ENCODE data around the gene GSTA2.
"Not testable (repeated sequence)": the region's sequence is repeated elsewhere in the genome, so short reads cannot be mapped to it uniquely, and the experiment has no call there.

GSTA2 gene

GRCh38 chr6:52763322-52763916 is at the start of gene GSTA2:
Gene GSTA2, minus strand, starts transcription at chr6:52763475. Its CDS starts 5,528 bp downstream, at chr6:52757947.
- not testable (repeated sequence) for H3K4me1 Mint-ChIP-seq, H3K27me3 Mint-ChIP-seq, ATAC-seq, H3K9me3 Mint-ChIP-seq, DNase-seq, H3K27ac Mint-ChIP-seq, H3K4me3 Mint-ChIP-seq

- H3K27ac Mint-ChIP-seq, H3K4me3 Mint-ChIP-seq, DNase-seq, ATAC-seq, H3K9me3 Mint-ChIP-seq, H3K4me1 Mint-ChIP-seq: not testable (repeated sequence)
- peaks cover 44% of the 10 kb centered on the region for H3K27me3 Mint-ChIP-seq
Observed at GRCh38 chr6:52809777-52810176, 46.5 kb upstream of the GSTA2 start.

DNA sequence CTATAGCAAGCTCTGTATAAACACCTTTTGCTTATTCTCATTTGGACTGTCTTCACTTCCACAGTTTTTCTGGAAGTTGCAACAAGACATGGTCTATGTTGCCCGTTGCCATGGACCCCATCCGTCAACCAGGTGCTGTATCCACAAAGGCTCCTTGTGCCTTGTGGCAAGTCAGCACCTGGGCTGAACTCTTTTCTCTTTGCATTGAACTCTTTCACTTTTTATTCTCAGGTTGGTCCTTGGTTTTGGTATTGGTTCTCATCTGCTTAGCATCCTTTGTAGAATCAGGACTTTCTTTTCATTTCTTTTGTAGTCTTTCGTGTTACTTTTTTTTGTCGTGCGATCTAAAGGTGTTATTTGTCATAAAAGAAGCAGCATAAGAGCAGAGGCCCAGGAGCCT is 45.4 kb upstream of the GSTA2 start:
- no peaks in the 10 kb centered on the region for H3K4me1 Mint-ChIP-seq
- DNase-seq: no peak
- H3K27me3 Mint-ChIP-seq: peaks cover 56% of the 10 kb centered on the region
- H3K27ac Mint-ChIP-seq: no peak overlapping the region
- ATAC-seq: no peak
- no peaks in the 10 kb centered on the region for H3K9me3 Mint-ChIP-seq
- no peak overlapping the region for H3K4me3 Mint-ChIP-seq

DNA sequence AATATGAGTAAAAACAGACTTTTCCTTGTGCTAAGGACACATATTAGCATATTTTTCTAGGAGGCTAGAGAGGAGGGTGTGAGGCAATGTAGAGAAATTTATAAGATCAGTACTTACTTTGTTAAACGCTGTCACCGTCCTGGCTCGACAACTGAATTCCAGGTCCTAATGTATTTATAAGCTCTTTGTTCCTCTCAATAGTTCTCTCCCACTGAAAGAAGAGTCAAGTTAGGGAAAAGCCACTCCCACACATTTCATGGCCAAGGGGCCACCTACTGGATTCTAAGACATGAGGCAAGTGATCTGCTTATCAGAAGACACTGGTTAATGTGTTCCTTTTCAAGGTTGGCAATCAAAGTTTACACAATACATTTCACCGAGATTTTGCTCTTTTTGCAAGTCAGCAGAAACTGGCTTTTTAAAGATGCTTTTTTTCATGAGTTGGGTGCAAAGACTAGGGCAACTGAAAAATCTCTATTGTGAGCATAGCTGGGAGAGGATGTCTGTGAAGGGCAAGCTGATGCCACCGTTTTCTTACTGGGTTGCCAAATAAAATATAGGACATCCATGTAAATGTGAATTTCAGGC is 40.5 kb upstream of the GSTA2 start, which contains the start of gene GSTA1:
GSTA1 (minus strand) TSS at position 149 of the 588 bp plus-strand sequence. CDS start 4,549 bp downstream, outside the sequence.
- not testable (repeated sequence) for H3K4me1 Mint-ChIP-seq, H3K9me3 Mint-ChIP-seq, H3K27ac Mint-ChIP-seq, H3K4me3 Mint-ChIP-seq, ATAC-seq, DNase-seq
- peaks cover 65% of the 10 kb centered on the region for H3K27me3 Mint-ChIP-seq

DNA sequence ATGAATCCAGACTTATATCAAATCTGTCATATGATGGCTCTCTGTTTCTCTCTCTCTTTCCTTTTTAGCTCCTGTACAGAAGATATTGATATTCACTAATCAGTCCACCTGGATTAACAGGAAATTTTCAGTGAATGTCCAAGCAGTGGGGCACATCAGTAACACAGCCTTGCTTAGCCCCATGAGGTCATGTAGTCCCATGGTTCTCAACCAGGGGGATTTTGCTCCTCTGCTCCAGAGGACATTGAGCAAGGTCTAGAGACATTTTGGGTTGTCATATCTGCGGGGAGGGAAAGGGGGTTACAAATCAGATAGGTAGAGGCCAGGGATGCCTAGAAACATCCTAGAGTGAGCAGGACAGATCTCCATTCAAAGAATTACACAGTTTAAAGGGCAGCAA is 39.5 kb upstream of the GSTA2 start:
- no peak for DNase-seq
- Mint-ChIP-seq H3K27ac (no peak overlapping the region), H3K4me1 (no peaks in the 10 kb centered on the region), H3K27me3 (peaks cover 61% of the 10 kb centered on the region), H3K4me3 (no peak overlapping the region), H3K9me3 (no peaks in the 10 kb centered on the region)
- ATAC-seq: no peak

- H3K9me3 Mint-ChIP-seq: no peaks in the 10 kb centered on the region
- H3K27ac Mint-ChIP-seq: no peak overlapping the region
- no peak for DNase-seq
- H3K27me3 Mint-ChIP-seq: peaks cover 52% of the 10 kb centered on the region
- ATAC-seq: no peak
- H3K4me1 Mint-ChIP-seq: no peaks in the 10 kb centered on the region
- H3K4me3 Mint-ChIP-seq: no peak overlapping the region
Observed at GRCh38 chr6:52801188-52801841, 38.0 kb upstream of the GSTA2 start.

- not testable (repeated sequence) for H3K4me1 Mint-ChIP-seq, H3K4me3 Mint-ChIP-seq, H3K9me3 Mint-ChIP-seq, ATAC-seq, DNase-seq, H3K27ac Mint-ChIP-seq
- H3K27me3 Mint-ChIP-seq: peaks cover 39% of the 10 kb centered on the region
Observed at GRCh38 chr6:52799272-52799671, 36.0 kb upstream of the GSTA2 start.

GRCh38 chr6:52794366-52794765 is 31.1 kb upstream of the GSTA2 start:
- not testable (repeated sequence) for DNase-seq, H3K27ac Mint-ChIP-seq, H3K4me1 Mint-ChIP-seq, ATAC-seq, H3K4me3 Mint-ChIP-seq
- Mint-ChIP-seq H3K27me3 (peaks cover 15% of the 10 kb centered on the region), H3K9me3 (peaks cover 6 to 13% of the 10 kb centered on the region in 2 donors)

- H3K27ac Mint-ChIP-seq: no peak overlapping the region
- ATAC-seq: no peak
- no peak for DNase-seq
Observed at GRCh38 chr6:52790861-52791260, 27.6 kb upstream of the GSTA2 start.

GRCh38 chr6:52789658-52790057 is 26.4 kb upstream of the GSTA2 start:
- H3K9me3 Mint-ChIP-seq: peaks cover 6 to 13% of the 10 kb centered on the region in 2 donors
- not testable (repeated sequence) for ATAC-seq, H3K27me3 Mint-ChIP-seq, DNase-seq, H3K4me1 Mint-ChIP-seq, H3K27ac Mint-ChIP-seq, H3K4me3 Mint-ChIP-seq

More at GRCh38 chr6:52790861-52791260, 27.6 kb upstream of the GSTA2 start:
- Mint-ChIP-seq H3K4me1 (no peaks in the 10 kb centered on the region), H3K4me3 (no peak overlapping the region), H3K27me3 (peaks cover 10% of the 10 kb centered on the region), H3K9me3 (peaks cover 6 to 13% of the 10 kb centered on the region in 2 donors)

DNA sequence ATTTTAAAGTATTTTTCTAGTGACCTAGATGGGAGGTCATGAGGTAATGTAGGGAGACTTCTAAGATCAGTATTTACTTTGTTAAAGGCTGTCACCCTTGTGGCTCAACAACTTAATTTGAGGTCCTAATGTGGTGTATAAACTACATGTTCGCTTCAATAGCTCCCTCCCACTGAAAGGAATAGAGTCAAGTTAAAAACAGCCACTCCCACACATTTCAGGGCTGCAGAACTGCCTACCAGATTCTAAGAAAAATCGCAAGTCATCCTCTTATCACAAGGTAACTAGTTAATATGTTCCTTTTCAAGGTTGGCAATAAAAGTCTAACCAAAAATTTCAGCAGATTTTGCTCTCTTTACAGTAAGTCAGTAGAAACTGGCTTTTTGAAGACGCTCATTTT is 25.2 kb upstream of the GSTA2 start:
- no peaks in the 10 kb centered on the region for H3K4me1 Mint-ChIP-seq

GRCh38 chr6:52787917-52788316 is 24.6 kb upstream of the GSTA2 start:
- Mint-ChIP-seq H3K4me1 (no peaks in the 10 kb centered on the region), H3K27me3 (peaks cover 10% of the 10 kb centered on the region), H3K27ac (no peak overlapping the region), H3K9me3 (peaks cover 0 to 16% of the 10 kb centered on the region in 2 donors), H3K4me3 (no peak overlapping the region)
- no peak for DNase-seq
- ATAC-seq: no peak

More for the DNA sequence above, 25.2 kb upstream of the GSTA2 start:
- H3K9me3 Mint-ChIP-seq: peaks cover 4 to 18% of the 10 kb centered on the region in 2 donors
- no peak overlapping the region for H3K4me3 Mint-ChIP-seq
- H3K27me3 Mint-ChIP-seq: peaks cover 10% of the 10 kb centered on the region
- ATAC-seq (no peak), DNase-seq (no peak)
- no peak overlapping the region for H3K27ac Mint-ChIP-seq

GRCh38 chr6:52786249-52786956 is 23.1 kb upstream of the GSTA2 start:
- no peak overlapping the region for H3K4me3 Mint-ChIP-seq

DNA sequence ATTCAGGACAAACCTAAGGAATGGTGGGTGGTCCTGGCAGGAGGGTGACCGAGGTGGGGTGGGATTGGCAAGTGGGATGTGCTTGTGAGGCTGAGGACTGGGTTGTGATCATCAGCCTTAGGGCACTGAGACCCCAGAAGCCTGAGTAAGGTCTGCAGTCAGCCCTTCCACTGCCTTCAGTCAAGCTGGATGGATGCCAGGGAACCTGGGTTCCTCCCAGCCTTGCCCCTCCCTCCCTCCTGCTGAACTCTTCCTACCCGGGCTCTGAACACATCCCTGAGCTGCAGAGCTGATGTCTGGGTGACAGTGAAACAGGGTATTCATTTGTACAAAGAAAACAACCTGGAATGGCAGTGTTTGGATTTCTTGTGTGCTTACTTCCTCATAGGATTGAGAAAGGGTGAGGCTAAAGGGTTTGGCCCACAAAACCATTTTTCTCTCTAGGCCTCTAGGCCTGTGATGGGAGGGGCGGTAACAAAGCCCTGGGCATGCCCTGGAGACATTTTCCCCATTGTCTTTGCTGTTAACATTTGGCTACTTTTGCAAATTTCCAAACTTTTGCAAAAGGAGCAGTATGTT is 19.5 kb upstream of the GSTA2 start:
- H3K27me3 Mint-ChIP-seq: peaks cover 13% of the 10 kb centered on the region
- not testable (repeated sequence) for DNase-seq, H3K9me3 Mint-ChIP-seq, H3K4me1 Mint-ChIP-seq, H3K4me3 Mint-ChIP-seq, H3K27ac Mint-ChIP-seq, ATAC-seq

More at GRCh38 chr6:52786249-52786956, 23.1 kb upstream of the GSTA2 start:
- Mint-ChIP-seq H3K4me1 (no peaks in the 10 kb centered on the region), H3K27ac (no peak overlapping the region), H3K27me3 (peaks cover 10% of the 10 kb centered on the region), H3K9me3 (peaks cover 0 to 9% of the 10 kb centered on the region in 2 donors)
- DNase-seq (no peak), ATAC-seq (no peak)

DNA sequence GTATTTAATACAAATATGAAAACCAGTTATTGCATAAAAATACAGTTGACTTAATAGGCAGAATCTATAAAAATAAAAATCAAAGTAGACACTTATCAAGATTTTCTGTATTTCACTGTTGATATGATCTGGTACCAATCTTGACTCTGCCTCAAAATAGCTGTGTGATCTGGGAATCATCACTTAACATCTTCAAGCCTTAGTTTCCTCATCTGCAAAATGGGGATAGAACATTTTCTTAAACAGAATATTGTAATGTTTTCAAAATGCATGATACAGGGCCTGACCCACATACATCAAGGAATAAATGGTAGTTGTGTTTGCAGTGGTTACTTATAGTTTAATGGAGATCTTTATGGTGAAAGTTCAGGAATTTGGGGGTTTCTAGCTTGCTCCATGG is 18.9 kb upstream of the GSTA2 start:
- H3K4me1 Mint-ChIP-seq, ATAC-seq, H3K27ac Mint-ChIP-seq, H3K9me3 Mint-ChIP-seq, DNase-seq, H3K4me3 Mint-ChIP-seq: not testable (repeated sequence)
- peaks cover 19% of the 10 kb centered on the region for H3K27me3 Mint-ChIP-seq

Data from stimulated activated naive CD8-positive, alpha-beta T cell treated with anti-CD3 and anti-CD28 coated beads, Interleukin-15, amount 100 ng/mL, for 72 hours (primary cell).